ENCODE results near the gene PHC2. TPM values are rescaled to one million over a fixed set of nuclear protein-coding genes. Genes with fewer than 3 reads are reported as not detected.

The PHC2 gene
- total and polyA plus RNA-seq, 9 of the 15 experiments (the other 6 are each of a cell fraction or from before 2014, with no cell fraction given): 3.1 to 67.6 (median 34.6) TPM

GRCh38 chr1:33472269-33472980 is 41.5 kb upstream of the PHC2 start, which contains the start of gene ZSCAN20 (continued):
- TF ChIP-seq RBM34 (IDR thresholded peaks at IDR 0.05; ENCODE audit: borderline replicate concordance, insufficient read depth, low read length): no peak
- TF ChIP-seq HNRNPK (IDR thresholded peaks at IDR 0.05; ENCODE audit: low read depth, low read length, poor library complexity, severe bottlenecking): no peak
- TF ChIP-seq ZFPM2 (CRISPR knock-in tag; IDR thresholded peaks at IDR 0.05): no peak
- no peak for TF ChIP-seq DEAF1 (CRISPR knock-in tag; IDR thresholded peaks at IDR 0.05)
- no peak for TF ChIP-seq ZBTB9 (CRISPR knock-in tag; IDR thresholded peaks at IDR 0.05)
- peak; percentile 56; the same call in 1 of the 2 replicates for TF ChIP-seq MIER1 (IDR thresholded peaks at IDR 0.05; ENCODE audit: low read depth)
- TF ChIP-seq RB1 (IDR thresholded peaks at IDR 0.05; ENCODE audit: low read depth): no peak; the same call in 1 of the 2 replicates
- TF ChIP-seq JUN (IDR thresholded peaks at IDR 0.05; ENCODE audit: borderline replicate concordance, low read depth, low read length): 0 out of 2 replicates have a peak, but pooled peaks have one; percentile 37
- no peak for TF ChIP-seq JUN (CRISPR knock-in tag; IDR thresholded peaks at IDR 0.05; ENCODE audit: borderline replicate concordance)
- no peak for TF ChIP-seq SETDB1 (IDR thresholded peaks at IDR 0.05; ENCODE audit: low read length)
- TF ChIP-seq PRMT5 (CRISPR knock-in tag; IDR thresholded peaks at IDR 0.05): no peak
- TF ChIP-seq ZNF239 (CRISPR knock-in tag; IDR thresholded peaks at IDR 0.05): no peak
- no peak for TF ChIP-seq FOXA3 (CRISPR knock-in tag; conservative IDR thresholded peaks at IDR 0.05 in 1 of 2, IDR thresholded peaks at IDR 0.05 in 1 of 2)
- no peak for TF ChIP-seq HMGXB4 (CRISPR knock-in tag; IDR thresholded peaks at IDR 0.05)
- TF ChIP-seq MTA2 (IDR thresholded peaks at IDR 0.05; ENCODE audit: low read depth): no peak
- no peak for TF ChIP-seq ATF6 (CRISPR knock-in tag; IDR thresholded peaks at IDR 0.05)
- TF ChIP-seq C11orf30 (IDR thresholded peaks at IDR 0.05; ENCODE audit: low read depth): no peak
- TF ChIP-seq DACH1 (IDR thresholded peaks at IDR 0.05; ENCODE audit: partially characterized antibody): no peak
- no peak for TF ChIP-seq SMAD1 (IDR thresholded peaks at IDR 0.05; ENCODE audit: low read depth, low read length, partially characterized antibody)
- no peak for TF ChIP-seq MEF2A (IDR thresholded peaks at IDR 0.05; ENCODE audit: control insufficient read depth, low read depth, low read length)
- no peak for TF ChIP-seq ELK1 (CRISPR knock-in tag; IDR thresholded peaks at IDR 0.05)

Data from K562 (cell line).